ENCODE measurements around the gene SNRNP70.
"Not testable (repeated sequence)": the region's sequence is repeated elsewhere in the genome, so short reads cannot be mapped to it uniquely, and the experiment has no call there.

SNRNP70 gene

GRCh38 chr19:49085020-49085867 is at the start of gene SNRNP70:
Gene SNRNP70, plus strand, starts transcription at chr19:49085451. Its CDS starts 964 bp downstream, at chr19:49086415.
- TF ChIP-seq CTCF (IDR thresholded peaks at IDR 0.05; ENCODE audit: insufficient read depth, low read length, missing control alignments), result no peak
- CTCF ChIA-PET, result interaction anchor here (1.4 to 4.0 kb wide), 2 partner anchors 12 to 114 kb away, joined by 4 to 76 read pairs; no protein-coding TSS in a partner anchor
- POLR2A ChIA-PET, result no interaction called here

GRCh38 chr19:49036815-49037214 is 48.4 kb upstream of the SNRNP70 start, which contains the start of gene CGB1:
Gene CGB1, minus strand, starts transcription at chr19:49036895. Its CDS starts 184 bp downstream, at chr19:49036711.
- POLR2A ChIA-PET; H3K4me3 ChIP-seq (ENCODE audit: low read depth, low read length); CTCF ChIA-PET; DNase-seq (ENCODE audit: low read depth, low spot score): not testable (repeated sequence)
- TF ChIP-seq CTCF (IDR thresholded peaks at IDR 0.05; ENCODE audit: insufficient read depth, low read length, missing control alignments), result peak; percentile 31

More at GRCh38 chr19:49085020-49085867, at the start of gene SNRNP70:
- H3K4me3 ChIP-seq (ENCODE audit: low read depth, low read length), result peak within 1 kb of the TSS; percentile 95
- peak; percentile 95 for DNase-seq (ENCODE audit: low read depth, low spot score)

DNA sequence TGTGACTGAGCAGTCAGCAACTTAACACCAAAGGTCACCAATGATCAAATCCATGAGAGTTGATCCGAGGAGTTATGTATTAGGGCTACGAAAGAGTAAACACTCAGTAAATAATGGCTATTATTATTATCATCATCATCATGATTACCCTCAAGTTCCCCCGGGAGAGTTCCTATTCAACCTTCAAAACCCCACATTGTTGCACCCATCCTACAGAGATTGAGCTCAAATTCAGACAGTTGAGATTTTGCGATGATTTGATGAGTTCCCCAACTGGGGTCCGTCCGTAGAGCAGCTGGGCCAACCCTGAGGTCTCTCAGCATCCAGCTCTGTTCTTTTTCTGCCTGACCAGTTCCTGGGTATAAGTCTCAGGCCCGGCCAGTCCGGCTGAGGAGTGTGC is 47.1 kb upstream of the SNRNP70 start:
- H3K4me3 ChIP-seq (ENCODE audit: low read depth, low read length); POLR2A ChIA-PET; DNase-seq (ENCODE audit: low read depth, low spot score): not testable (repeated sequence)
- CTCF ChIA-PET, result interaction anchor here (1.2 kb wide), 1 partner anchor 49 kb away, joined by 3 read pairs; no protein-coding TSS in a partner anchor

- H3K4me3 ChIP-seq (ENCODE audit: low read depth, low read length); POLR2A ChIA-PET: not testable (repeated sequence)
- CTCF ChIA-PET, result interaction anchor here (0.7 to 1.2 kb wide), 2 partner anchors 50 to 271 kb away, joined by 3 read pairs; no protein-coding TSS in a partner anchor
- DNase-seq (ENCODE audit: low read depth, low spot score), result peak; percentile 33
Measured at GRCh38 chr19:49038557-49039276, 46.5 kb upstream of the SNRNP70 start.

GRCh38 chr19:49039736-49040135 is 45.5 kb upstream of the SNRNP70 start:
- H3K4me3 ChIP-seq (ENCODE audit: low read depth, low read length); DNase-seq (ENCODE audit: low read depth, low spot score); POLR2A ChIA-PET: not testable (repeated sequence)
- CTCF ChIA-PET, result interaction anchor here (0.7 to 1.1 kb wide), 2 partner anchors 40 to 272 kb away, joined by 3 to 4 read pairs; no protein-coding TSS in a partner anchor

DNA sequence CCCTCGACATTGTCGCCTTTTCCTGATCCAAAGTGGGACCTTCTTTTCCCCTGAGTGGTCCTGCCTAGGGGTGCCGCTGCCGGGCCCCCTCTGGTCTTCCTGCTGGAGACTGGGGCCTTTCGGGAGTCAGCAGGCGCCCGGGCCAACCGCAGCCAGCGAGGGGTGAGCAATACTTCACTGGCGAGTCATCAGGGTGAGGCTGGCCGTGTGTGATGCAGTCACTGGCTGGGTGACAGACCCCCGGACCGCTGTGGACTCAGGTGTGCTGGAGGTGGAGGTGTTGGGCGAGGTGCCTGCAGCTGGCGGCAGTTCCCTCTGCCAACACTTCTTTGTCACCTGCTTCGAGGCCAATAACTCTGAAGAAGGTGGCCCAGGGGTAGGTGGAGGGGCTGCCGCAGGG is 43.1 kb upstream of the SNRNP70 start:
- CTCF ChIA-PET, result no interaction called here
- POLR2A ChIA-PET, result no interaction called here
- TF ChIP-seq CTCF (IDR thresholded peaks at IDR 0.05; ENCODE audit: insufficient read depth, low read length, missing control alignments), result no peak
- no peak overlapping the region for H3K4me3 ChIP-seq (ENCODE audit: low read depth, low read length)
- DNase-seq (ENCODE audit: low read depth, low spot score), result no peak

DNA sequence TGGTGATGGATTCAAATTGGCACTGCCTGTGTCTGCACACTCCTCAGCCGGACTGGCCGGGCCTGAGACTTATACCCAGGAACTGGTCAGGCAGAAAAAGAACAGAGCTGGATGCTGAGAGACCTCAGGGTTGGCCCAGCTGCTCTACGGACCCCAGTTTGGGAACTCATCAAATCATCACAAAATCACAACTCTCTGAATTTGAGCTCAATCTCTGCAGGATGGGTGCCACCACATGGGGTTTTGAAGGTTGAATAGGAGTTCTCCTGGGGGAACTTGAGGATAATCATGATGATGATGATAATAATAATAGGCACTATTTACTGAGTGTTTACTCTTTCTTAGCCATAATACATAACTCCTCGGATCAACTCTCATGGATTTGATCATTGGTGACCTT is 42.6 kb upstream of the SNRNP70 start:
- CTCF ChIA-PET, result not testable (repeated sequence)

DNA sequence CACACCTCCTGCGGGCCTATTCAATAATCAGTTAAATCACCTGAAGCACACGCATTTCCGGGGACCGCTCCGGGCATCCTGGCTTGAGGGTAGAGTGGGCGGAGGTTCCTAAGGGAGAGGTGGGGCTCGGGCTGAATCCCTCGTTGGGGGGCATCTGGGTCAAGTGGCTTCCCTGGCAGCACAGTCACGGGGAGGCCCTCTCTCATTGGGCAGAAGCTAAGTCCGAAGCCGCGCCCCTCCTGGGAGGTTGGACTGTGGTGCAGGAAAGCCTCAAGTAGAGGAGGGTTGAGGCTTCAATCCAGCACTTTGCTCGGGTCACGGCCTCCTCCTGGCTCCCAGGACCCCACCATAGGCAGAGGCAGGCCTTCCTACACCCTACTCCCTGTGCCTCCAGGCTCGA is 41.7 kb upstream of the SNRNP70 start, which contains the start of gene CGB5:
TSS of gene CGB5 (plus strand) at position 301 of the 400 bp plus-strand sequence. CDS start 362 bp downstream, outside the sequence.
- DNase-seq (ENCODE audit: low read depth, low spot score); H3K4me3 ChIP-seq (ENCODE audit: low read depth, low read length); CTCF ChIA-PET; POLR2A ChIA-PET: not testable (repeated sequence)

More for the DNA sequence above, 42.6 kb upstream of the SNRNP70 start:
- DNase-seq (ENCODE audit: low read depth, low spot score); POLR2A ChIA-PET; H3K4me3 ChIP-seq (ENCODE audit: low read depth, low read length): not testable (repeated sequence)

GRCh38 chr19:49049011-49049410 is 36.2 kb upstream of the SNRNP70 start, which contains the start of gene CGB8:
Gene CGB8, minus strand, starts transcription at chr19:49049111. Its CDS starts 372 bp downstream, at chr19:49048739.
- POLR2A ChIA-PET; H3K4me3 ChIP-seq (ENCODE audit: low read depth, low read length); DNase-seq (ENCODE audit: low read depth, low spot score); CTCF ChIA-PET: not testable (repeated sequence)

GRCh38 chr19:49049834-49050233 is 35.4 kb upstream of the SNRNP70 start:
- DNase-seq (ENCODE audit: low read depth, low spot score); H3K4me3 ChIP-seq (ENCODE audit: low read depth, low read length); CTCF ChIA-PET; POLR2A ChIA-PET: not testable (repeated sequence)

GRCh38 chr19:49050376-49051033 is 34.7 kb upstream of the SNRNP70 start:
- DNase-seq (ENCODE audit: low read depth, low spot score); POLR2A ChIA-PET; H3K4me3 ChIP-seq (ENCODE audit: low read depth, low read length); CTCF ChIA-PET: not testable (repeated sequence)
